Activated CD4-positive, alpha-beta memory T cell treated with anti-CD3 and anti-CD28 coated beads for 36 hours (primary cell): Measurements from ENCODE around the gene SEMA5B. TPM values are rescaled to one million over a fixed set of nuclear protein-coding genes. Genes with fewer than 3 reads are reported as not detected.

ENCODE experiments used
- CTCF ChIA-PET: fragments of 350-600 bp; sonication (Branson Sonifier 250); formaldehyde crosslinking; loops from one replicate; lab custom pipeline; 2021; ENCODE audit warnings: antibody characterized with exemption, inconsistent platforms; lab: Charles Lee
- POLR2A ChIA-PET: fragments of 350-600 bp; sonication (Branson Sonifier 250); formaldehyde crosslinking; loops from one replicate; lab custom pipeline; 2021; ENCODE audit warnings: antibody characterized with exemption; lab: Charles Lee
- DNase-seq: peaks from one replicate; pipeline ENCODE4 v3.0.0-alpha.2; 2020
- H3K27ac Mint-ChIP-seq: one replicate; pipeline ENCODE4 v1.8.0; 2021; ENCODE audit warnings: mixed read lengths
- H3K27me3 Mint-ChIP-seq: one replicate; pipeline ENCODE4 v1.8.0; 2021; ENCODE audit warnings: mixed read lengths
- H3K36me3 Mint-ChIP-seq: one replicate; pipeline ENCODE4 v1.8.0; 2021; ENCODE audit warnings: mixed read lengths
- H3K4me1 Mint-ChIP-seq: one replicate; pipeline ENCODE4 v1.8.0; 2021; ENCODE audit warnings: low read depth, mixed read lengths
- H3K4me3 Mint-ChIP-seq: one replicate; pipeline ENCODE4 v1.8.0; 2021; ENCODE audit warnings: mild to moderate bottlenecking, mixed read lengths
- H3K9me3 Mint-ChIP-seq: one replicate; pipeline ENCODE4 v1.8.0; 2021; ENCODE audit warnings: mixed read lengths
- intact Hi-C: fragments of 100-400 bp; cut with micrococcal nuclease; formaldehyde crosslinking; loops from one replicate; pipeline ENCODE4 v1.15.1; 2023
- total RNA-seq, 2 experiments: library from RNA; stranded (reverse); gene quantifications; one replicate each; pipeline ENCODE4 v1.2.3, GENCODE V29; 2021

The SEMA5B gene
- total RNA-seq, 2 experiments from 2014 or later = not detected

DNA sequence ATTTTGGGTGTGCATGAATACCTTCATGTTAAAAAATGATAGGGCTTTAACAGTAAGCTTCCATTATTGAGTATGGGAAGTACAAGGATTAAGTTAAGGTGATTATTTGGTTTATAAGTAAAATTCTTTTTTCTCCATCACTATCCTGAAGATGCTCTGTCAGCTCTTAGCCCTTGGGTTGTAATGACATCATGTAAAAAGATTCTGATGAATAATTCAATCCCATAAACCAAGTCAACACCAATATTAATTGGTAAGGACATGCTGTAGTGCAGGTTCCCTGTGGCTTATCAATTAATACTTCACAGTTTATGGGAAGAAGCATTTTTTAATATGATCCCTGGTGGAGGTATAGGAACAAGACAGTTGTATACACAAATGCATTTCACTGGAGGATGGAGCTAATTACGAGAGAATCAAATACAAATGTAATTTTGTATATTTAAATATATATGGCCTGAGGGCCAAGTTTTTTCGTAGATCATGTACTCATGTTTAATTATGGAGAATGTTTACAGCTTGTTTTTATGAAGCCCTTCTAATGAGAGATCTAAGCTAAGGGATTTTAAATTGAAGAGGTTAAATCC, 145.1 kb downstream of the SEMA5B start:
- POLR2A ChIA-PET = interaction anchor here (1.0 kb wide), 1 partner anchor 12 kb away, joined by 3 read pairs; no protein-coding TSS in a partner anchor
- Mint-ChIP-seq H3K9me3 (no peaks in the 10 kb centered on the region), H3K36me3 (peaks cover 1% of the 10 kb centered on the region), H3K27ac (no peak overlapping the region), H3K4me1 (no peaks in the 10 kb centered on the region), H3K27me3 (no peaks in the 10 kb centered on the region), H3K4me3 (no peak overlapping the region)
- CTCF ChIA-PET = no interaction called here
- intact Hi-C loops = no loop called here
- DNase-seq = no peak

DNA sequence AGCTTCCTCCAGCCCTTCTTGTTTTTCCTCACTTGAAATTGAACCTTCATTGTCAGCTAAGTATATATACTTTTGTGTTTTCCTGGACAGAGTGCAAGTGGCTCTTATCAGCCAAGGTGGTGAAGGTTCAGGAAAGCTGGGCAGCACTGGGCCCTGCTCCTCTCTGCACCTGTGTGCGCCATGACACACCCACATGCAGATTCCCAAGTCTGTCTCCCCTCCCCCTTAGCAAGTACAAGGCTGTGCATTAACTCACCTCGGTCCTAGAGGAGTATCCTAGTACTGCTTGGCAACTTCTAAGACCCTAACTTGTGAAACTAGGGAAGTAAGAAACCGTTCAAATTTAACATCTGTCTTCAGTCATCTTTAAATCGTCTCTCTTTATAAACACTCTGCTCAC, 146.9 kb downstream of the SEMA5B start:
- ChIA-PET POLR2A (interaction anchor here (0.6 kb wide), 1 partner anchor 57 kb away, joined by 3 read pairs; no protein-coding TSS in a partner anchor), CTCF (no interaction called here)
- H3K27me3 Mint-ChIP-seq = no peaks in the 10 kb centered on the region
- peaks cover 2% of the 10 kb centered on the region for H3K36me3 Mint-ChIP-seq
- H3K4me3 Mint-ChIP-seq = no peak overlapping the region
- peaks cover 8% of the 10 kb centered on the region for H3K4me1 Mint-ChIP-seq
- no peak for DNase-seq
- intact Hi-C loops = no loop called here
- H3K9me3 Mint-ChIP-seq = no peaks in the 10 kb centered on the region
- H3K27ac Mint-ChIP-seq = no peak overlapping the region

DNA sequence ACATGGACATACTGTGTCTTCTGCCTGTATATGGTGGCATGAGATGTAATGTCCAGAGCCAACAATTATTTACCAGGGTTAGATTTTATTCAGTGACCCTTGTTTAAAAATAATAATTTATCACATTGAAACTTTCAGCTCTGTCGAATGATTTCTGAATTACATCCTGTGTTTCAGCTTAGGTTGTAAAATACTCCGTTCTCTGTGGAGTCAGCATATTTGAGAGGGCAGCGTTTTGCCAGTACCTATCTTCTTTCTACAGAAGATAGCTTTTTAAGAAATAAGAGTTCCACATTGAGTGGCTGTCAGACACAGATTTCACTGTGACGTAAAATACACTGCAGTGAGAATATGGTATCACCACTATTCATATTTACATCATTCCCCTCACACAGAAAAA, 147.4 kb downstream of the SEMA5B start:
- peaks cover 10% of the 10 kb centered on the region for H3K4me1 Mint-ChIP-seq
- no peaks in the 10 kb centered on the region for H3K27me3 Mint-ChIP-seq
- H3K27ac Mint-ChIP-seq = no peak overlapping the region
- H3K4me3 Mint-ChIP-seq = no peak overlapping the region
- ChIA-PET CTCF (no interaction called here), POLR2A (no interaction called here)
- H3K9me3 Mint-ChIP-seq = no peaks in the 10 kb centered on the region
- no peak for DNase-seq
- intact Hi-C loops = no loop called here
- peaks cover 3% of the 10 kb centered on the region for H3K36me3 Mint-ChIP-seq

DNA sequence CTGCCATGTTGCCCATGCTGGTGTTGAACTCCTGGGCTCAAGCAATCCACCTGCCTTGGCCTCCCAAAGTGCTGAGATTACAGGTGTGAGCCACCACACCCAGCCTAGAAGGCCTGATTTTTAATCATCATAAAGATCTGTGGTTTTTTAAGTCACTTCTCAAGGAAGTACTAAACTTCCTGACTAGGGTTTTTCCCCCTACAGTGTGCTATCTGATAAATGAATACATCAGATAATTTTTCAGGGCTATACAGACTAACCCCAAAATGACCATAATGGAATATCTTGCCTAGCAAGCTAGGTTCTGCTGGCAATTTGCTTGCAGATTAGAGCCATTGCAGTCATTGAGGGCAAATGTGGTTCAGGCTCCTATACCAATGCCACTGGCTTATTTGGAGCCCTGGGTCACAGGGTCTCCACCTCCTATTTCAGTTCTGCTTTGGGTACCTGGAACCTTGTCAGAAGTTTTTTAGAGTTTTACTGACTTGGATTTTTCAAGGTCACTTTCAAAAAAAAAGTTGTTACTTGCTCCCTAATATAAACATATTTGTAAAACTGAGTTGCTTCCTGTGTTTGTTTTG, 151.9 kb downstream of the SEMA5B start:
- H3K4me3 Mint-ChIP-seq = no peak overlapping the region
- CTCF ChIA-PET = no interaction called here
- peaks cover 3% of the 10 kb centered on the region for H3K9me3 Mint-ChIP-seq
- peaks cover 12% of the 10 kb centered on the region for H3K36me3 Mint-ChIP-seq
- intact Hi-C loops = no loop called here
- H3K4me1 Mint-ChIP-seq = peaks cover 14% of the 10 kb centered on the region
- H3K27me3 Mint-ChIP-seq = no peaks in the 10 kb centered on the region
- no peak for DNase-seq
- H3K27ac Mint-ChIP-seq = no peak overlapping the region
- POLR2A ChIA-PET = no interaction called here

DNA sequence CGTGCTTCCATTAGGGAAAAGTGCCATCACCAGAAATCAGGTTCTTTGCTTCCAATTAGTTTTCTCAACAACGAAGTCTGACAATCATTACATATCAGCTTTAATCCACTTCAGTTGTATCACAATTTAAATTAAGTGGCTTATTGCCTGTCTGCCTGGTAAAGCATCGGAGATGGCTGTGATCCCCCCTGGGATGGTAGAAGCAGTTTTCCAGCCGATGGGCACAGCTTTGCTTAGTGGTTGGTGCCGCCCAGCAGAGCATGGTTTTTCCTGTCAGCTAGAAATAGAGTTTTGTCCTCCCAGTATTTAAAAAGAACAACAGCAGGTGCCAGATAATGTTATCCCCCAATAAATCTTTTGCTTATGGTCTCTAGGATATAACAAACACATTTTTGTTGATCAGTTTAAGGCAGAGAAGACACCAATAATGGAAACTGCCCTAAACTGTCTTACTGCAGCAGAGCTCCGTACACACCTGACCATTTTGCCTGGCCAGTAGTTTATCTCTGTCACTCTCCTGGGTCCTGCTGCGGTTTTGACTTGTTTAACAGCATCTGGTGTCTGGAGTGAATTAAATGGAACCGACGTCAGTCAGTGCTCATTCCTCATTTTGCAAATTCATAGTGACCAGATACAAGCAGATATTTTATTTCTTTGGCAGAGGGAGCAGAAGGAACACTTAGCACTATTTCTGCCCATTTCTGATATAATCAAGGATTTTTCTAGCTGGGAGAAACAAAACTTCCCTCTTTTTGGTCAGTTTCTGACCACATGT, 153.6 kb downstream of the SEMA5B start:
- Mint-ChIP-seq H3K9me3 (peaks cover 3% of the 10 kb centered on the region), H3K4me3 (no peak overlapping the region), H3K27me3 (no peaks in the 10 kb centered on the region), H3K27ac (no peak overlapping the region), H3K36me3 (peaks cover 11% of the 10 kb centered on the region), H3K4me1 (peaks cover 14% of the 10 kb centered on the region)
- POLR2A ChIA-PET = no interaction called here
- intact Hi-C loops = no loop called here
- CTCF ChIA-PET = no interaction called here
- DNase-seq = no peak

DNA sequence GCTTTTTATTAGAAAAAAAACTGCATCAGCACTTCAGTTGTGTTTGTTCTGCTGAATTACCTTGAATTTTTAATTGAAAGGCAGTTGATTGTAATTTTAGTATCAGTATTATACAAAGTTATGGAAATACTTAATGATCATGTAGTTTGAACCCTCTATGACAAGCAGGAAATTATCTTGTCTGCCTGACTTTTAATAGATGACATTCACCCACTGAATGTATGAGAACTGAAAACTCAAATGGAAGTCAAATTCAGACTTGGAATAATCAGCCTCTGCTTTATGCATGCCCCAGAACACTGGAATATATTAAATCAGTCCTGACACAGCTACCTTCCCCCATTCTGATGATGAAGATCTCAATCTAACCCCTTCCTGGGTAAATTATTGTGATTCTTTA, 159.2 kb downstream of the SEMA5B start:
- DNase-seq = no peak
- no peaks in the 10 kb centered on the region for H3K27me3 Mint-ChIP-seq
- H3K9me3 Mint-ChIP-seq = no peaks in the 10 kb centered on the region
- no peaks in the 10 kb centered on the region for H3K4me1 Mint-ChIP-seq
- CTCF ChIA-PET = no interaction called here
- POLR2A ChIA-PET = no interaction called here
- H3K4me3 Mint-ChIP-seq = no peak overlapping the region
- intact Hi-C loops = loop anchor here (10.0 kb wide), 1 partner anchor 114 kb away; no protein-coding TSS in a partner anchor
- no peaks in the 10 kb centered on the region for H3K36me3 Mint-ChIP-seq
- H3K27ac Mint-ChIP-seq = no peak overlapping the region

DNA sequence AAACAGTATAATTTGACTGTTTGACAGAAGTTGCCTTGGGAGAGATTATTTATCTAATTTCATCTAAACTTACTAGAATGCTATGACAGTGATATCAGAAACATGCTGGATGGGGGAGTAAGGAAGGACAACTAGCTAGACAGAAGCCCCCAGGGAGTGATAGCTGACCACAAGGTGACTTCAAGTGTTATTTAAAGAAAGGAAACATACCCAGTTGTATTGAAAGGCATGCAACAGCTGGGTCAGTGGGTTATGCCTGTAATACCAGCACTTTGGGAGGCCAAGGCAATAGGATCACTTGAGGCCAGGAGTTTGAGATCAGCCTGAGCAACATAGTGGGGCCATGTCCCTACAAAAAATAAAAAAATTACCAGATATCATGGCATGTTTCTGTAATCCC, 163.1 kb downstream of the SEMA5B start:
- no peak overlapping the region for H3K27ac Mint-ChIP-seq
- ChIA-PET CTCF (no interaction called here), POLR2A (no interaction called here)
- no peaks in the 10 kb centered on the region for H3K9me3 Mint-ChIP-seq
- peaks cover 4% of the 10 kb centered on the region for H3K36me3 Mint-ChIP-seq
- H3K4me1 Mint-ChIP-seq = no peaks in the 10 kb centered on the region
- no peaks in the 10 kb centered on the region for H3K27me3 Mint-ChIP-seq
- intact Hi-C loops = loop anchor here (10.0 kb wide), 1 partner anchor 110 kb away; no protein-coding TSS in a partner anchor
- no peak overlapping the region for H3K4me3 Mint-ChIP-seq
- no peak for DNase-seq

DNA sequence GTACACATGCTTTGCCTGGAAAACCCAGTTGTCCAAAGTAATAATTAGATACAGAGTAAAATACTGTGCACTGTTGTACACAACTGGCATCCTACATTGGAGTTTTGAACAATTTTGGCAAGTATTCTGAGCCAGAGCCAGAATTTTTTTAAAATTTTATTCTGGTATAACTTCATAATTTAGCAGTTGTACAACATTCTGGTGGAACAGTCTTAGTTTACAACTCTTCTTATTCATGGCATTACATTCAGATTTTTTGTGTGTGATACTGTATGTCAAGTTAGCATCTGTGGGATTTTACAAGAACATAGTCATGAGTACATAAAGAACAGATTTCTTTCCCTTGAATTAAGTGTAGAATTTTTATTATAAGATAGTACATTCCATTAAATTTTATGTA, 165.2 kb downstream of the SEMA5B start:
- peaks cover 4% of the 10 kb centered on the region for H3K36me3 Mint-ChIP-seq
- H3K27ac Mint-ChIP-seq = no peak overlapping the region
- H3K9me3 Mint-ChIP-seq = no peaks in the 10 kb centered on the region
- DNase-seq = no peak
- no peak overlapping the region for H3K4me3 Mint-ChIP-seq
- ChIA-PET POLR2A (no interaction called here), CTCF (no interaction called here)
- H3K27me3 Mint-ChIP-seq = no peaks in the 10 kb centered on the region
- H3K4me1 Mint-ChIP-seq = no peaks in the 10 kb centered on the region
- intact Hi-C loops = loop anchor here (10.0 kb wide), 1 partner anchor 108 kb away; no protein-coding TSS in a partner anchor

Other genes with a start within 250 kb of the SEMA5B start
- gene HSPBAP1, start 233.9 kb downstream of the SEMA5B start, total RNA-seq = 1 to 10 TPM; 4.8 TPM
- 1 to 10 TPM; 2.3 to 2.7 TPM for gene SLC49A4, start 232.7 kb downstream of the SEMA5B start, total RNA-seq
- 10 to 100 TPM; 21.7 to 21.8 TPM for gene PDIA5, start 39.3 kb upstream of the SEMA5B start, total RNA-seq
- 10 to 100 TPM; 19.6 to 21.5 TPM for gene SEC22A, start 174.2 kb upstream of the SEMA5B start, total RNA-seq